NCI-H82 (cell line): ENCODE results near the gene ZNF280D.

Experiments
- DNase-seq: peaks from one replicate; lab custom pipeline; 2025; lab: John Stamatoyannopoulos, UW

Gene ZNF280D

DNA sequence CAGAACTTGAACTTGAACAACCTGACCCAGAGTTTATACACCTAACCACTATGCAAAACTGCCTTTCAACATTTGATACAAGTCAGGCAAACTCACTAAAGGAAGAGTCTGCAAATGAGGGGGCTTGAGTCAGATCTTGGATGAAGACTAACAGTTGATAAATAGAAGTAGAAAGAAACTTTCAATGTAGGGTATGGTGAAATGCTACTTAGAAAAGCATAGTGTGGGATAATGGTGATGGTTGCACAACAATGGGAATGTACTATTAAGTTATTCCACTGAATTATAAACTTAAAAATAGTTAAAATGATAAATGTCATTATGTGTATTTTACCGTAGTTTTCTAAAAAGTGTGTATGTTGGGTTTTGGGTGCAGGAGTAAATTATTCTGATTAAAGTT is 19.7 kb upstream of the ZNF280D start:
- DNase-seq, result no peak

DNA sequence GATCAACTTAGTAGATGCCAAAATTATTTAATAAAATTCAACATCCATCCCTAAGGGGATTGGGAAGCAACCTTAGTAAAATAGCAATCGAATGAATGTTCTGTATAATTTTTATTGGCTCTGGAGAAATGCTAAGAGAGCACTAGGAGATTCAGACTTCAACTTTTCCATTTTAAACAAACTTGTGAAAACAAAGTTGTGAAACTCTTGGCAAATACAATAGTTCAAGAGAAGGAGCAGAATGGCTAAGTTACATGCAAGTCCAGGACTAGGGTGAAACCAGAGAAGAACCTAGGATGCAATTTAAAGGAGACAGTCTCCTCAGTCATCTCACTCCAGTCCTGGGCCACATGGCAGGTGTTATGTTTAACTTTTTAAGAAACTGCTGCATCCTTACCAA is 16.7 kb upstream of the ZNF280D start:
- DNase-seq, result no peak

- peak; percentile 34 for DNase-seq
Observed at GRCh38 chr15:56744701-56745683, 11.7 kb upstream of the ZNF280D start.

- no peak for DNase-seq
Observed at GRCh38 chr15:56741541-56741940, 8.2 kb upstream of the ZNF280D start.

DNA sequence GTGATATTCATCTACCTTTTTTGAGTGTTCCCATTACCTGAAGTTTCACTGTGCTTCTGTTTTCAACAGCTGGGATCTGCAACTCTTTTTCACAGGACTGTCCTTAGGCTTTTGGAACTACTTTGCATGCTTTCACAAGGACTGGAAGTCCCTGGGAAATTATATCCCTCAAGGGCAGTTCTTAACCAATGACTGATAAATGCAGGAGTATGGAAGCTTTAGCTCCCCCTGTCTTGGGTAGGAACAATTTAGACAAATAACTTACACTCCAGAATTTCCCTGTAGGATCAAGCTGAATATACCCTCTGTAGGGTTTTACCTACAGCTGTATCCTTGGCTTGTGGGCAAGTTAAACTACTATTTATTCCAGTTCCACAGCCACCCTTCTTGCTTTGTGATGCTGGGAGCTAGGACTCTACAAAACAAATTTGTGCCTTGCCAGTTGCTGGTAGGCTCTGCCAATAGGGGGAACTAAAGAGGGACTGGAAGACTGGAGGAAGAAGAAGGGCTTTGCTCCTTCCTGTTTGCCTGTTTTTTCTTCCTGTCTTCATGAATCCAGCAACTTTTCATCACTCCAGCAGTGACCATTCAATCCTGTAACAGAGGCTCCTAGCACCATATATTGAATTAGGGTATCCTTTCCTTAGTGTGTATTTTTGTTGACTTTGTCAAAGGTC is 6.8 kb upstream of the ZNF280D start:
- DNase-seq, result peak; percentile 47

GRCh38 chr15:56739474-56739873 is 6.2 kb upstream of the ZNF280D start:
- no peak for DNase-seq

DNA sequence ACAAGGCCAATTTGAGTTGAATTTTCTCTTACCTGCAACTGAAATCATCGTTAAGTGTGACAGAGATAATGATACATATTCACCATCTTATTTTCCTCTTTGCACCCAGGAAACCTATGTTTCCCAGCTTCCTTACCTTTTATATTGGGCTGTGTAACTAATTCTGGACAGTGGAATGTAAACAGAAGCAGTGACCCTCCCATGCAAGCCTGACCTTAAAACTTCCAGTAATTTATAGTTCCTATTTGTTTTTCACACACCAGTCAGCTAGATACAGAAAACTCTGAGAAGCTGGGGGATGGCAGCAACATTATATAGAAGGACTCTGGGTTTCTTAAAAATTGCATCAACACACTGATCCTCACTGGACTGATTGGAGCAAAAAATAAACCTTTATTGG is 4.5 kb upstream of the ZNF280D start:
- no peak for DNase-seq

DNA sequence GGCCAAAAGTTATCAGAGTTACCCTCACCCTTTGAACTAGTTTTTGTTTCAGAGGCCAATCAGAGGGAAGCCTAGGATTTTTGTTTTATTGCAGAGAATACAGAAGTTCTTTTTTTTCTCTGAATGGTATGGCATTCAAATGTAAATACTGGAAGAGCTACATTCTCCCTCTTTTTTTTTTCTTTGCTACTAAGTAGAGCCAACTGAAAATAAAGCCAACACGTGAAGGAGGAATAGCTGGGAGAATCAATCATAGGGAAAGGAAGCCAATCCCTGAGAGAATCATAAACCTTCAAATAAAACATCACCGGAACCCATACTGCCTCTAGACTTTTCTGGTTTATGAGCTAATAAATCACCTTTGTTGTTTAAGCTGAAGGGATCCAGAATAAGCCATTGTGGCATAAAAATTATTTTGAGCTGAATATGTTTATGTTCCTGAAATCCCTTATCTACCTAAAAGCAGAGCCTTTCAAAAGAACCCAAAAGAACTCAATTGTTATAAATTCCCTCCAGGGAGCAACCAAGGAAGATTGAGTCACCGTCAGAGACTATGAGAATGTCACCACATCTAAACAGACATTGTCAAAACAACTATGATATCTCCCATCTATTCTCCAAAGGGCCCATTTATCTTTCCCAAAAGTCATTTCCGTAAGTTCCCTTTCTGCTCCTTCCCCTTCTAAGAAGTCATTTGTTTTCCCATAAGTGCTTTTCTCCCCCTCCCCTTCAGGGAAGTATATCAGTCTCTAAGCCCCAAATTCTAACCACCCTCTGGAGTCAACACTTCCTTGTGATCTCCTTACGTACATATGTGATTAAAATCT is 3.8 kb upstream of the ZNF280D start:
- DNase-seq, result no peak

DNA sequence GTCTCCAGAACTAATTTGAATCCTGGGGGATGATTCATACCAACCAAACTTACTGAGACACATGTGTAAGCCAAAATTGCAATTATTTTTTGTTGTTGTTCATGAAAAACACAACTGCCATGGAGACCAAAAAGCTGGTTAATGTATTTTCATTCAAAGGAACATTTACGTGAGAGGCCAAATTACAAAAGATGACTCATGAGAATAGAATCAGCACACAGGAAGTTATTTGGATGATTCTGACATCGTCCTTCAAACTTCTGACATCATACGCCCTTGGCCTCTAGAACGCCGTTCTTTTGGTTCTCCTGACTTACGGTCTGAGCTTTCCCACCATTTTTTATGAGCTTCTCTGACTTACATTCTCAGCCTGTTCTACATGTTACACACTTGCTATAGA is 3.0 kb upstream of the ZNF280D start:
- DNase-seq, result no peak

DNA sequence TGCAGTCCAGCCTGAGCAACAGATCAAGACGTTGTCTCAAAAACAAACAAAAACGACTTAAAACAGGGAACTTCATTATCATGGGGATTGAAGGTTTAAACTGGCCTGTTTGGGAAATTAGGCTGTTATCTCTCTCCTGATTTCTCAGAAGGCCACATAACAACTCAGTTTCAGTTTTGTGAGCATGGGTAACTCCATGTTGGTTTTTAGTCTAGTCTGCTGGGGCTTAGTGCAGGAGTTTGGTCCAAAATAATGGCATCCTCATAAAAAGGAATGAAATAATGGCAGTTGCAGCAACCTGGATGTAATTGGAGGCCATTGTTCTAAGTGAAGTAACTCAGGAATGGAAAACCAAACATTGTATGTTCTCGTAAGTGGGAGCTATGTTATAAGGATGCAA is 2.3 kb upstream of the ZNF280D start:
- DNase-seq, result no peak

DNA sequence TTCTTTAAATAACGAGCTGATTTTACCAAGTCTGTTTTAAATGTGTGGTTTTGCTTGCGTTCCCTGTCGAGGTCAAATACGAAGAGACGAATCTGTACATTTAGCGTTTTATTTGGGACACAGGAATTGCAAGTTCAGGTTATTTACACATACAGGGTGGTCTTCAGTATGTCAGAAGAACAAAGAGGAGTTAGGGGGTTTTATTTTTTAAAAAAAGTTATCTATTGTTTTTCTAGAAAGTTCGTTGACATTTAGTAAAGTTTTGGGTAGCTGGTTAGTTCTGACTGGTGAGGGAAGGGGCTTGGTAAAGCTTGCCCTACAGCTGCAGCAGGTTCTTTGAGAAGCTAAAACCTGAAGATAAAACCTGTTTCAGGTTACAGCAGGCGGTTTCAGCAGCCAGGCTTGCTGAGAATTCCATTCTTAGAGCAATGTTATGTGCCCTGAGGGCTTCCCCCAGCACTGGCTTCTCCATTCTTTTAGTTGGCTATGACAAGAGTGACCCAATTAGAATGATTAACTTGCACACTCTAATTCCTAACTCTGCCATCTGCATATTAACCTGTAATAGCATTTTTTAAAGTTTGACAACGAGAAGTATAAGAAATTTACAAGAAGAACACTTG is 815 bp upstream of the ZNF280D start:
- no peak for DNase-seq

- no peak for DNase-seq
Observed at GRCh38 chr15:56732886-56733135, 498 bp downstream of the ZNF280D start.

- peak; percentile 45 for DNase-seq
Observed at GRCh38 chr15:56732135-56732885, 999 bp downstream of the ZNF280D start.

DNA sequence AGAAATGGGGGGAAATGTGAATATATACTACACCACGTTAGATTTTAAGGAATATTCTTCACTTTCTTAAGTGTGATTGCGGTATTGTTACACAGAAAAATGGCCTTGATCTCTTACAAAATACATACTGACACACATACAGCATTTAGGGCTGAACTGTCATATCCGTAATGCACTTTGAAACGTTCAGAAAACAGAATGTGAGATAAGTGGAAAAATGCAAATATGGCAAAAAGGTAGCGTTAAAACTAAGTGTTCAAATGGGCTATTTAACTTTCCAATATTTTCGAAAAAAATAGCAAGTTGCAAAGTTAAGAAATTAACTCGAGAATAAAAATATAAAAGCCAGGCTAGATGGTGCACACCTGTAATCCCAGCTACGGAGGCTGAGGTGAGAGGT is 1.8 kb downstream of the ZNF280D start:
- no peak for DNase-seq

GRCh38 chr15:56729561-56729960 is 3.7 kb downstream of the ZNF280D start:
- no peak for DNase-seq

DNA sequence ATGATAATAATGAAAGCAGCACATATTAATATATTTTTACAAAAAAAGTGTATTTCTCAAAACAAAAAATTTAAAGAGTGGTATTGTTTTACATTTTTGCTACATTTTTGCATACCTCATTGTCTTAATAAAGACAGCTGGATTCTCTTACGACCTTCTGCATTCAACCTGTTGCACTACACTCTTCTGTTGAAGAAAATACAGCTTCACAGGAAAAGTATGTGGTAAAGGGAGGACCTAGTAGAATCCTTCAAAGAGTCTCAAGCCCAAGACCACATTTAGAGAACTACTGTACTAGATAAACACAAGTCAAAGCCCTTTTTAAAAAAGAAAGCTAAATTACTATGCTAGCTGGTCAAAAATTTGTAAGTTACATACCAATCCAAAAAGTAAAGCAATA is 7.9 kb downstream of the ZNF280D start:
- no peak for DNase-seq

GRCh38 chr15:56724232-56724631 is 9.1 kb downstream of the ZNF280D start:
- no peak for DNase-seq

DNA sequence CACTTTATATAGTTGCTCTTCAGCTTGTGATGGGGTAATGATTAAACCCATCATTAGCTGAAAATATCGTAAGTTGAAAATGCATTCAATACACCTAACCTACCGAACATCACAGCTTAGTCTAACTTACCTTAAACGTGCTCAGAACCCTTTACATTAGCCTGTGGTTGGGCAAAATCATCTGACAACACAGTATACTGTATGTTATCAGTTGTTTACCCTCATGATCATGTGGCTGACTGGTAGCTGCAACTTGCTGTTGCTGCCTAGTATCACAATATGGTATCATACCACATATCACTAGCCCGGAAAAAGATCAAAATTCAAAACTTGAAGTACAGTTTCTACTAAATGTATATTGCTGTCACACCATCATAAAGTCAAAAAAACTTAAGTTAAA is 9.5 kb downstream of the ZNF280D start:
- no peak for DNase-seq

DNA sequence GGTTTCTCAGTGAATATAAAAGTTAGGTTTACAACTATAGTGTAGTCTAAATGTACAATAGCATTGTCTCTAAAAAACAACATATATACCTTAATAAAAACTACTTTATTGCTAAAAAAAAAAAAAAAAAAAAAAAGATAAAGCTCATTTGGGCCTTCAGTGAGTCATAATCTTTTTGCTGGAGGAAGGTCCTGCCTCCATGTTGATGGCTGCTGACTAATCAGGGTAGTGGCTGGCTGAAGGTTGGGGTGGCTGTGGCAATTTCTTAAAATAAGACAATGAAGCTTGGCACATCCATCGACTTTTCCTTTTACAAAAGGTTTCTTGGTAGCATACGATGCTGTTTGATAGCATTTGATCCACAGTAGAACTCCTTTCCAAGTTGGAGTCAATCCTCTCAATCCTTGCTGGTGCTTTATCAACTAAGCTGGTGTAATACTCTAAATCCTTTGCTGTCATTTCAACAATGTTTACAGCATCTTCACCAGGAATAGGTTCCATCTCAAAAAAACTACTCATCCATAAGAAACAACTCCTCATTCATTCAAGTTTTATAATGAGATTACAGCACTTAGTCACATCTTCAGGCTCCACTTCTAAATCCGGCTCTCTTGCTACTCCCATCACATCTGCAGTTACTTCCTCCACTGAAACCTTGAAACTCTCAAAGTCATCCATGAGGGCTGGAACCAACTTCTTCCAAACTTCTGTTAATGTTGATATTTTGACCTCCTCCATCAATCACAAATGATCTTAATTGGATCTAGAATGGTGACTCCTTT is 13.3 kb downstream of the ZNF280D start:
- peak; percentile 67 for DNase-seq

- no peak for DNase-seq
Observed at GRCh38 chr15:56719021-56719612, 14.2 kb downstream of the ZNF280D start.
